H1 (cell line): ENCODE measurements around the gene NUDT3. TPM values are rescaled to one million over a fixed set of nuclear protein-coding genes. Genes with fewer than 3 reads are reported as not detected.

Experiments
- CTCF ChIA-PET: fragments of 300-600 bp; sonication (Branson Sonifier 250); formaldehyde crosslinking; loops from one replicate; lab custom pipeline; 2021; ENCODE audit not compliant: partially characterized antibody; lab: Charles Lee
- POLR2A ChIA-PET: fragments of 300-600 bp; sonication (Branson Sonifier 250); formaldehyde crosslinking; loops from one replicate; lab custom pipeline; 2021; ENCODE audit warnings: inconsistent platforms; ENCODE audit not compliant: partially characterized antibody; lab: Charles Lee
- DNase-seq, 2 experiments: peaks; one replicate each; pipeline versions ENCODE4 v3.0.0 to v3.0.0-alpha.2; 2010 to 2022; ENCODE audit warnings: low spot score in 2 of 2, low read depth in 1 of 2, mixed read lengths in 1 of 2
- FAIRE-seq: peaks from 2 replicates; lab custom pipeline; 2011; peaks lifted over from hg19 to GRCh38; lab: Jason Lieb, UNC
- H2AFZ ChIP-seq: 2 replicates; pipeline ENCODE4 v1.8.1; 2012; ENCODE audit warnings: low read length, inconsistent platforms
- H2AK5ac ChIP-seq: 2 replicates; pipeline ENCODE4 v1.6.1; 2013; ENCODE audit warnings: low read depth, low read length
- H2BK120ac ChIP-seq: replicated peaks from 2 replicates; pipeline ENCODE3; 2013; ENCODE audit warnings: low read depth, low read length, inconsistent platforms
- H2BK12ac ChIP-seq: 2 replicates; pipeline ENCODE4 v1.6.1; 2013; ENCODE audit warnings: low read depth, low read length
- H2BK15ac ChIP-seq: 2 replicates; pipeline ENCODE4 v1.6.1; 2013; ENCODE audit warnings: low read length
- H2BK20ac ChIP-seq: 2 replicates; pipeline ENCODE4 v1.6.1; 2013; ENCODE audit warnings: low read length
- H2BK5ac ChIP-seq: 2 replicates; pipeline ENCODE4 v1.6.1; 2013; ENCODE audit warnings: low read depth, low read length
- H3K14ac ChIP-seq: 2 replicates; pipeline ENCODE4 v1.6.1; 2013; ENCODE audit warnings: inconsistent platforms; ENCODE audit not compliant: insufficient read length
- H3K18ac ChIP-seq: 2 replicates; pipeline ENCODE4 v1.6.1; 2013; ENCODE audit warnings: low read length; ENCODE audit errors: extremely low read depth
- H3K23ac ChIP-seq: 2 replicates; pipeline ENCODE4 v1.6.1; 2013; ENCODE audit warnings: inconsistent platforms; ENCODE audit not compliant: insufficient read length
- H3K23me2 ChIP-seq: 2 replicates; pipeline ENCODE4 v1.6.1; 2013; ENCODE audit warnings: low read depth, low read length
- H3K27ac ChIP-seq: 2 replicates; pipeline ENCODE4 v1.6.1; 2011; ENCODE audit warnings: low read depth, low read length, inconsistent platforms
- H3K27me3 ChIP-seq, 4 experiments: replicated peaks in 1 of 4; 1 replicate in 1 of 4; 2 replicates in 3 of 4; pipeline versions ENCODE4 v1.6.1 to v1.8.1; 2011 to 2013; ENCODE audit warnings: low read length in 3 of 4, mild to moderate bottlenecking in 3 of 4, inconsistent platforms in 2 of 4, mixed read lengths in 2 of 4, moderate library complexity in 1 of 4; ENCODE audit not compliant: control insufficient read depth in 3 of 4, insufficient read depth in 3 of 4; ENCODE audit errors: extremely low read depth in 1 of 4
- H3K36me3 ChIP-seq, 4 experiments: 2 replicates each; pipeline versions ENCODE4 v1.6.1 to v1.8.1; 2011 to 2013; ENCODE audit warnings: mild to moderate bottlenecking in 4 of 4, low read length in 3 of 4, moderate library complexity in 2 of 4, control low read depth in 1 of 4, inconsistent platforms in 1 of 4; ENCODE audit not compliant: insufficient read depth in 4 of 4, control insufficient read depth in 2 of 4
- H3K4ac ChIP-seq: replicated peaks from 2 replicates; pipeline ENCODE3; 2013; ENCODE audit warnings: low read length, low read depth, mixed read lengths, inconsistent platforms; ENCODE audit not compliant: insufficient read length
- H3K4me1 ChIP-seq, 4 experiments: replicated peaks in 1 of 4; 1 replicate in 1 of 4; 2 replicates in 3 of 4; pipeline versions ENCODE4 v1.6.1 to v1.8.1; 2011 to 2013; ENCODE audit warnings: low read length in 3 of 4, inconsistent platforms in 2 of 4, mixed read lengths in 1 of 4; ENCODE audit not compliant: insufficient read depth in 4 of 4, control insufficient read depth in 3 of 4
- H3K4me2 ChIP-seq, 2 experiments: 2 replicates each; pipeline versions ENCODE4 v1.6.1 to v1.8.1; 2011 to 2013; ENCODE audit warnings: low read depth in 2 of 2, low read length in 2 of 2, control low read depth in 1 of 2, inconsistent platforms in 1 of 2, mild to moderate bottlenecking in 1 of 2; ENCODE audit not compliant: insufficient read depth in 1 of 2
- H3K4me3 ChIP-seq, 4 experiments: fragments of 200-600, 300-600 bp in 1 of 4; sonication (generic), shearing (Covaris generic), sonication (Bioruptor Twin) in 1 of 4; 2 replicates each; pipeline versions ENCODE4 v1.5.1 to v1.8.1; 2011 to 2016; ENCODE audit warnings: low read length in 4 of 4, low read depth in 3 of 4, control low read depth in 2 of 4, inconsistent platforms in 2 of 4, mild to moderate bottlenecking in 2 of 4, mixed read lengths in 1 of 4, moderate library complexity in 1 of 4; ENCODE audit not compliant: insufficient read depth in 2 of 4; ENCODE audit errors: extremely low read depth in 1 of 4
- H3K56ac ChIP-seq: replicated peaks from 2 replicates; pipeline ENCODE3; 2013; ENCODE audit warnings: low read depth, mild to moderate bottlenecking, mixed read lengths, low read length, inconsistent platforms; ENCODE audit not compliant: insufficient read length
- H3K79me1 ChIP-seq: 2 replicates; pipeline ENCODE4 v1.6.1; 2013; ENCODE audit warnings: low read depth, low read length, control low read depth
- H3K79me2 ChIP-seq, 2 experiments: 2 replicates each; pipeline versions ENCODE4 v1.6.1 to v1.8.1; 2012 to 2013; ENCODE audit warnings: low read length in 2 of 2, mild to moderate bottlenecking in 2 of 2, inconsistent platforms in 1 of 2; ENCODE audit not compliant: insufficient read depth in 2 of 2, control insufficient read depth in 1 of 2
- H3K9ac ChIP-seq, 4 experiments: replicated peaks in 1 of 4; 1 replicate in 1 of 4; 2 replicates in 3 of 4; pipeline versions ENCODE4 v1.6.1 to v1.8.1; 2011 to 2013; ENCODE audit warnings: low read depth in 3 of 4, low read length in 3 of 4, control low read depth in 2 of 4, mild to moderate bottlenecking in 2 of 4, moderate library complexity in 2 of 4, inconsistent platforms in 1 of 4; ENCODE audit errors: extremely low read depth in 1 of 4
- H3K9me3 ChIP-seq, 2 experiments: 2 replicates each; pipeline versions ENCODE4 v1.6.1 to v1.8.1; 2012 to 2013; ENCODE audit warnings: mild to moderate bottlenecking in 2 of 2, moderate library complexity in 2 of 2, control low read depth in 1 of 2, inconsistent platforms in 1 of 2, low read depth in 1 of 2, low read length in 1 of 2, mixed read lengths in 1 of 2; ENCODE audit not compliant: insufficient read depth in 2 of 2
- H4K20me1 ChIP-seq, 2 experiments: replicated peaks in 1 of 2; 2 replicates each; pipeline versions ENCODE3 to v1.8.1; 2011 to 2013; ENCODE audit warnings: inconsistent platforms in 2 of 2, low read length in 2 of 2, mild to moderate bottlenecking in 1 of 2; ENCODE audit not compliant: insufficient read depth in 2 of 2, control insufficient read depth in 1 of 2
- H4K5ac ChIP-seq: 2 replicates; pipeline ENCODE4 v1.6.1; 2013; ENCODE audit warnings: low read length, low read depth, mixed read lengths, inconsistent platforms; ENCODE audit not compliant: insufficient read length
- H4K8ac ChIP-seq: 2 replicates; pipeline ENCODE4 v1.8.0; 2013; ENCODE audit warnings: mild to moderate bottlenecking, moderate library complexity, low read length, inconsistent platforms; ENCODE audit not compliant: insufficient read depth; ENCODE audit errors: extremely low read depth
- H4K91ac ChIP-seq: replicated peaks from 2 replicates; pipeline ENCODE3; 2013; ENCODE audit warnings: low read length, mixed read lengths, inconsistent platforms; ENCODE audit not compliant: insufficient read length
- BACH1 ChIP-seq: IDR thresholded peaks from 2 replicates; pipeline ENCODE4 v1.6.1; 2012; ENCODE audit warnings: low read length, improper control_type of control experiment
- CHD1 ChIP-seq: IDR thresholded peaks from 2 replicates; pipeline ENCODE4 v1.6.1; 2012; ENCODE audit warnings: low read depth, low read length, improper control_type of control experiment
- HDAC2 ChIP-seq, 2 experiments: fragments of 300-600 bp in 1 of 2; sonication (generic) in 1 of 2; IDR thresholded peaks; 2 replicates each; pipeline ENCODE4 v1.6.1; 2011 to 2012; ENCODE audit warnings: low read depth in 2 of 2, low read length in 2 of 2, mild to moderate bottlenecking in 2 of 2, moderate library complexity in 2 of 2, borderline replicate concordance in 1 of 2, inconsistent platforms in 1 of 2
- JUN ChIP-seq: IDR thresholded peaks from 2 replicates; pipeline ENCODE4 v1.6.1; 2011; ENCODE audit warnings: low read depth, mild to moderate bottlenecking, improper control_type of control experiment, low read length
- MAFK ChIP-seq: IDR thresholded peaks from 2 replicates; pipeline ENCODE4 v1.6.1; 2012; ENCODE audit warnings: low read depth, mild to moderate bottlenecking, improper control_type of control experiment, low read length
- NRF1 ChIP-seq: IDR thresholded peaks from 2 replicates; pipeline ENCODE4 v1.6.1; 2011; ENCODE audit warnings: mild to moderate bottlenecking, low read depth, low read length, improper control_type of control experiment
- PHF8 ChIP-seq: fragments of 200-600 bp; sonication (generic); conservative IDR thresholded peaks from 2 replicates; pipeline ENCODE4 v1.7.1; 2012; ENCODE audit warnings: low read depth, mild to moderate bottlenecking, inconsistent platforms, low read length, moderate library complexity
- POLR2A ChIP-seq, 2 experiments: IDR thresholded peaks; 1 replicate in 1 of 2; 2 replicates in 1 of 2; pipeline ENCODE4 v1.6.1; 2011; ENCODE audit warnings: low read depth in 2 of 2, low read length in 2 of 2, mild to moderate bottlenecking in 2 of 2; ENCODE audit errors: control extremely low read depth in 1 of 2
- POLR2AphosphoS5 ChIP-seq: IDR thresholded peaks from 2 replicates; pipeline ENCODE4 v1.6.1; 2011; ENCODE audit warnings: low read depth, low read length
- POU5F1 ChIP-seq: IDR thresholded peaks from 2 replicates; pipeline ENCODE4 v1.6.1; 2011; ENCODE audit warnings: low read depth, mild to moderate bottlenecking, low read length, moderate library complexity
- RNF2 ChIP-seq: fragments of 200-900, 300-1000 bp; sonication (generic); IDR thresholded peaks from 2 replicates; pipeline ENCODE4 v1.7.1; 2016; ENCODE audit warnings: borderline replicate concordance, low read depth, mild to moderate bottlenecking, antibody characterized with exemption, low read length; ENCODE audit not compliant: poor library complexity, severe bottlenecking; ENCODE audit errors: missing control alignments
- SIRT6 ChIP-seq: IDR thresholded peaks from one replicate; pipeline ENCODE4 v1.7.1; 2012; ENCODE audit warnings: low read length, inconsistent platforms
- TAF7 ChIP-seq: optimal IDR thresholded peaks from 2 replicates; pipeline ENCODE3; 2011; ENCODE audit warnings: low read depth, mild to moderate bottlenecking, inconsistent platforms, low read length, moderate library complexity, borderline replicate concordance
- WGBS, 2 experiments: shearing (Covaris generic) in 1 of 2; methylation state at CpG; one replicate each; pipeline versions ENCODE4 v1.1.6 to v1.1.7; 2013 to 2015; ENCODE audit warnings: low lambda C conversion rate in 2 of 2, mixed read lengths in 2 of 2, inconsistent platforms in 1 of 2, low coverage in 1 of 2, missing lambda C conversion rate in 1 of 2; ENCODE audit not compliant: insufficient replicate concordance in 2 of 2, insufficient coverage in 1 of 2, insufficient read length in 1 of 2; ENCODE audit errors: extremely low coverage in 1 of 2, missing lambda C conversion rate in 1 of 2; 5-methylcytosine and 5-hydroxymethylcytosine counted together
- polyA plus RNA-seq, 7 experiments: library from polyadenylated mRNA; depleted of rRNA in 3 of 7; stranded (reverse) in 5 of 7; unstranded in 2 of 7; fragments of >200 nt in 5 of 7; fragments of 200-250 nt in 2 of 7; gene quantifications; 1 replicate in 5 of 7; 2 replicates in 1 of 7; 4 replicates in 1 of 7; pipeline versions ENCODE4 v1.2.1 to v1.2.3, GENCODE V29; 2011 to 2013; ENCODE audit warnings: missing spikeins in 2 of 7, mixed read lengths in 2 of 7
- total RNA-seq: library from RNA; stranded (reverse); fragmentation: NEBNext Ultra II Directional; extraction: Animal tissue kit (Norgen Biotek cat#: 25700); gene quantifications from 2 replicates; pipeline ENCODE4 v1.2.1, GENCODE V29; 2021

The NUDT3 gene
- total and polyA plus RNA-seq, 2 of the 8 experiments (the other 6 are each of a cell fraction or from before 2014, with no cell fraction given), result 14.1 to 36.9 TPM

GRCh38 chr6:34304164-34304563, 88.3 kb downstream of the NUDT3 start:
- CTCF ChIA-PET, result interaction anchor here (0.7 to 1.2 kb wide), 2 partner anchors 15 to 43 kb away, joined by 3 read pairs; no protein-coding TSS in a partner anchor

More at GRCh38 chr6:34304164-34304563, 88.3 kb downstream of the NUDT3 start:
- DNase-seq, result no peak
- no peak overlapping the region for H3K4ac ChIP-seq
- H3K18ac ChIP-seq, result no peak overlapping the region
- H3K23me2 ChIP-seq, result no peaks in the 10 kb centered on the region
- no peak overlapping the region for H2BK120ac ChIP-seq
- H3K14ac ChIP-seq, result no peak overlapping the region
- no peaks in the 10 kb centered on the region for H3K9me3 ChIP-seq
- peaks cover 0 to 7% of the 10 kb centered on the region in 2 experiments; a peak in 1 of 4 replicates for H3K79me2 ChIP-seq
- no peak overlapping the region for H2BK5ac ChIP-seq
- POLR2A ChIA-PET, result interaction anchor here (1.4 kb wide), 1 partner anchor 18 kb away, joined by 3 read pairs; no protein-coding TSS in a partner anchor
- H3K9ac ChIP-seq, result no peak overlapping the region
- peaks cover 2% of the 10 kb centered on the region; the same call in 1 of the 2 replicates for H3K79me1 ChIP-seq
- H4K20me1 ChIP-seq, result no peaks in the 10 kb centered on the region
- no peak overlapping the region for H3K27ac ChIP-seq
- WGBS, 2 experiments, result 100% methylated on average over 1 of the region's 3 CpGs; no CpG with 5 or more reads in 1 of the 2 experiments
- H3K4me1 ChIP-seq, result no peaks in the 10 kb centered on the region
- H3K27me3 ChIP-seq, result no peaks in the 10 kb centered on the region
- H3K4me3 ChIP-seq, result no peak overlapping the region
- no peak overlapping the region for H2AFZ ChIP-seq
- H2AK5ac ChIP-seq, result no peak overlapping the region
- TF ChIP-seq SIRT6 (no peak), BACH1 (no peak), MAFK (no peak), POLR2AphosphoS5 (no peak), PHF8 (no peak), CHD1 (no peak), NRF1 (no peak), RNF2 (no peak), HDAC2 (IDR thresholded peaks at IDR 0.05; ENCODE audit: borderline replicate concordance in 1 of 2, low read depth in 2 of 2, low read length in 2 of 2) (no peak), JUN (no peak), POU5F1 (no peak), POLR2A (IDR thresholded peaks at IDR 0.05; ENCODE audit: control extremely low read depth in 1 of 2, low read depth in 2 of 2, low read length in 2 of 2) (no peak), TAF7 (no peak)
- TF ChIP-seq, all 59 proteins: peak for 0
- FAIRE-seq, result no peak
- Histone ChIP-seq H3K4me2 (no peak overlapping the region), H3K23ac (no peak overlapping the region), H4K91ac (no peak overlapping the region), H4K8ac (no peak overlapping the region), H3K56ac (no peak overlapping the region), H3K36me3 (no peaks in the 10 kb centered on the region), H4K5ac (no peak overlapping the region), H2BK12ac (no peak overlapping the region), H2BK20ac (no peak overlapping the region), H2BK15ac (no peak overlapping the region)
